HG03575 (cell line): Measurements from ENCODE around the gene P2RX3.
A peak's percentile ranks its signal among the peaks of the same experiment; 100 is the strongest.

Experiments
- ATAC-seq: cut with Tn5 transposase; IDR thresholded peaks from one replicate; pipeline ENCODE4 v1.9.1; 2021; ENCODE audit not compliant: unreplicated experiment, insufficient number of reproducible peaks, low FRiP score; ENCODE audit errors: extremely low read depth

Gene P2RX3

GRCh38 chr11:57405271-57405860 is 67.2 kb downstream of the P2RX3 start:
- ATAC-seq = no peak

- ATAC-seq = peak; percentile 75
Observed at GRCh38 chr11:57406337-57406904, 68.3 kb downstream of the P2RX3 start.

GRCh38 chr11:57407010-57407920 is 69.1 kb downstream of the P2RX3 start:
- no peak for ATAC-seq

GRCh38 chr11:57407941-57408475 is 69.9 kb downstream of the P2RX3 start:
- no peak for ATAC-seq

- no peak for ATAC-seq
Observed at GRCh38 chr11:57408771-57409170, 70.6 kb downstream of the P2RX3 start.

- ATAC-seq = no peak
Observed at GRCh38 chr11:57409321-57410100, 71.4 kb downstream of the P2RX3 start.

- ATAC-seq = no peak
Observed at GRCh38 chr11:57410287-57410686, 72.1 kb downstream of the P2RX3 start.

GRCh38 chr11:57413681-57414080 is 75.5 kb downstream of the P2RX3 start:
- ATAC-seq = no peak

- ATAC-seq = no peak
Observed at GRCh38 chr11:57414612-57415212, 76.6 kb downstream of the P2RX3 start.

- ATAC-seq = no peak
Observed at GRCh38 chr11:57416436-57416835, 78.3 kb downstream of the P2RX3 start.

GRCh38 chr11:57417056-57417455 is 78.9 kb downstream of the P2RX3 start:
- ATAC-seq = no peak

GRCh38 chr11:57418131-57418530 is 80.0 kb downstream of the P2RX3 start:
- no peak for ATAC-seq

- no peak for ATAC-seq
Observed at GRCh38 chr11:57419146-57419545, 81.0 kb downstream of the P2RX3 start.

GRCh38 chr11:57421066-57421465 is 82.9 kb downstream of the P2RX3 start:
- ATAC-seq = no peak

GRCh38 chr11:57421805-57422204 is 83.7 kb downstream of the P2RX3 start:
- no peak for ATAC-seq
